T-cell (primary cell): ENCODE data around the gene ARHGAP8. TPM values are rescaled to one million over a fixed set of nuclear protein-coding genes. Genes with fewer than 3 reads are reported as not detected.

ENCODE experiments used
- ATAC-seq, 4 experiments: fragments of 200-7000 bp in 3 of 4; fragments of 150-1000 bp in 1 of 4; cut with Tn5 transposase; replicated peaks in 1 of 4; 1 replicate in 3 of 4; 2 replicates in 1 of 4; pipeline ENCODE4 v1.10.0; 2021; ENCODE audit warnings: moderate library complexity in 3 of 4, mild to moderate bottlenecking in 2 of 4, moderate number of reproducible peaks in 1 of 4
- CTCF ChIA-PET, 2 donors: fragments of 300-600 bp; sonication (Branson Sonifier 250); formaldehyde crosslinking; loops; one replicate each; lab custom pipeline; 2022; ENCODE audit warnings: antibody characterized with exemption in 2 of 2; lab: Charles Lee
- POLR2A ChIA-PET, 2 donors: fragments of 300-600 bp; sonication (Branson Sonifier 250); formaldehyde crosslinking; loops; one replicate each; lab custom pipeline; 2022; ENCODE audit warnings: antibody characterized with exemption in 2 of 2; lab: Charles Lee
- DNase-seq, 35 experiments: peaks; one replicate each; pipeline versions ENCODE4 v3.0.0 to v3.0.0-alpha.2; 2013 to 2023
- H3K27ac ChIP-seq: one replicate; pipeline ENCODE4 v1.5.1; 2013; ENCODE audit warnings: low read length
- H3K27me3 ChIP-seq, 2 experiments: replicated peaks in 1 of 2; 1 replicate in 1 of 2; 2 replicates in 1 of 2; pipeline versions ENCODE4 v1.6.1 to v1.7.0; 2013; ENCODE audit warnings: low read length in 1 of 2, mixed read lengths in 1 of 2; ENCODE audit not compliant: control insufficient read depth in 2 of 2, insufficient read depth in 2 of 2; ENCODE audit errors: extremely low read depth in 1 of 2
- H3K36me3 ChIP-seq, 2 donors: 1 replicate in 1 of 2; 2 replicates in 1 of 2; pipeline versions ENCODE4 v1.6.1 to v1.7.0; 2013; ENCODE audit warnings: low read length in 1 of 2; ENCODE audit not compliant: control insufficient read depth in 2 of 2, insufficient read depth in 1 of 2; ENCODE audit errors: extremely low read depth in 1 of 2
- H3K4me1 ChIP-seq, 2 experiments: 1 replicate in 1 of 2; 2 replicates in 1 of 2; pipeline versions ENCODE4 v1.6.1 to v1.7.0; 2013; ENCODE audit warnings: low read length in 2 of 2, mixed read lengths in 1 of 2; ENCODE audit not compliant: insufficient read depth in 2 of 2, control insufficient read depth in 1 of 2; ENCODE audit errors: extremely low read depth in 1 of 2
- H3K4me3 ChIP-seq, 2 donors: 1 replicate in 1 of 2; 2 replicates in 1 of 2; pipeline versions ENCODE4 v1.5.1 to v1.7.0; 2013; ENCODE audit warnings: mild to moderate bottlenecking in 2 of 2, low read length in 1 of 2, moderate library complexity in 1 of 2; ENCODE audit not compliant: control insufficient read depth in 1 of 2; ENCODE audit errors: extremely low read depth in 1 of 2
- H3K9me3 ChIP-seq: 2 replicates; pipeline ENCODE4 v1.7.0; 2013
- H3K27ac Mint-ChIP-seq, 2 donors: one replicate each; pipeline ENCODE4 v1.8.0; 2020 to 2021; ENCODE audit warnings: mild to moderate bottlenecking in 2 of 2, mixed read lengths in 2 of 2
- H3K27me3 Mint-ChIP-seq, 2 donors: one replicate each; pipeline ENCODE4 v1.8.0; 2021 to 2022; ENCODE audit warnings: mixed read lengths in 2 of 2
- H3K36me3 Mint-ChIP-seq: one replicate; pipeline ENCODE4 v1.8.0; 2021; ENCODE audit warnings: mixed read lengths
- H3K4me1 Mint-ChIP-seq, 3 donors: one replicate each; pipeline ENCODE4 v1.8.0; 2020 to 2022; ENCODE audit warnings: mixed read lengths in 3 of 3, mild to moderate bottlenecking in 1 of 3
- H3K4me3 Mint-ChIP-seq, 3 donors: one replicate each; pipeline ENCODE4 v1.8.0; 2020 to 2022; ENCODE audit warnings: mild to moderate bottlenecking in 3 of 3, mixed read lengths in 3 of 3, moderate library complexity in 3 of 3
- H3K9me3 Mint-ChIP-seq, 3 donors: one replicate each; pipeline ENCODE4 v1.8.0; 2020 to 2022; ENCODE audit warnings: mixed read lengths in 3 of 3
- WGBS: methylation state at CpG from one replicate; pipeline ENCODE4 v1.1.5; 2013; ENCODE audit warnings: missing lambda C conversion rate; ENCODE audit not compliant: insufficient coverage; 5-methylcytosine and 5-hydroxymethylcytosine counted together
- total RNA-seq, 35 experiments: library from RNA in 6 of 35; stranded (reverse) in 6 of 35; fragments of 120-200 nt in 1 of 35; gene quantifications; one replicate each; pipeline versions ENCODE4 v1.2.1 to v1.2.4 and lab custom pipeline; 2013 to 2026

ARHGAP8 gene
- total RNA-seq, 5 donors from 2014 or later (not counting 1 experiment from before 2014, with no cell fraction given) = 0.59 to 4.7 (median 2.0) TPM

- Mint-ChIP-seq H3K4me3 (no peak overlapping the region), H3K27ac (no peak overlapping the region), H3K36me3 (no peaks in the 10 kb centered on the region), H3K9me3 (peaks cover 4 to 5% (median 4%) of the 10 kb centered on the region in 3 donors), H3K27me3 (peaks cover 0 to 5% of the 10 kb centered on the region in 2 donors), H3K4me1 (no peaks in the 10 kb centered on the region)
- ChIA-PET CTCF (no interaction called here), POLR2A (no interaction called here)
- H3K36me3 ChIP-seq = no peaks in the 10 kb centered on the region
- no peaks in the 10 kb centered on the region for H3K9me3 ChIP-seq
- H3K4me1 ChIP-seq = no peaks in the 10 kb centered on the region
- no peak overlapping the region for H3K27ac ChIP-seq
- 78% methylated on average over 12 of the region's 14 CpGs for WGBS
- H3K4me3 ChIP-seq = no peak overlapping the region
- ATAC-seq (no peak), DNase-seq (no peak)
- peaks cover 0 to 8% of the 10 kb centered on the region in 2 experiments for H3K27me3 ChIP-seq
These were observed 126.3 kb downstream of the ARHGAP8 start for GRCh38 chr22:44878483-44879300.

GRCh38 chr22:44879301-44879680, 126.9 kb downstream of the ARHGAP8 start:
- Histone ChIP-seq H3K4me1 (no peaks in the 10 kb centered on the region), H3K27ac (no peak overlapping the region), H3K36me3 (no peaks in the 10 kb centered on the region), H3K27me3 (peaks cover 0 to 8% of the 10 kb centered on the region in 2 experiments), H3K9me3 (no peaks in the 10 kb centered on the region), H3K4me3 (no peak overlapping the region)
- Mint-ChIP-seq H3K4me3 (no peak overlapping the region), H3K4me1 (no peaks in the 10 kb centered on the region), H3K36me3 (no peaks in the 10 kb centered on the region), H3K27ac (no peak overlapping the region), H3K9me3 (peaks cover 4 to 5% (median 4%) of the 10 kb centered on the region in 3 donors), H3K27me3 (peaks cover 0 to 5% of the 10 kb centered on the region in 2 donors)
- POLR2A ChIA-PET = no interaction called here
- ATAC-seq (no peak), DNase-seq (no peak)
- WGBS = 87% methylated on average over 12 of the region's 12 CpGs
- CTCF ChIA-PET = no interaction called here

GRCh38 chr22:44880610-44881290, 128.4 kb downstream of the ARHGAP8 start:
- peaks cover 0 to 11% of the 10 kb centered on the region in 2 experiments for H3K27me3 ChIP-seq
- Mint-ChIP-seq H3K4me1 (no peaks in the 10 kb centered on the region), H3K9me3 (peaks cover 4 to 5% (median 4%) of the 10 kb centered on the region in 3 donors), H3K27ac (no peak overlapping the region), H3K4me3 (no peak overlapping the region), H3K36me3 (no peaks in the 10 kb centered on the region), H3K27me3 (peaks cover 0 to 5% of the 10 kb centered on the region in 2 donors)
- H3K27ac ChIP-seq = no peak overlapping the region
- ATAC-seq (no peak), DNase-seq (no peak)
- no peaks in the 10 kb centered on the region for H3K4me1 ChIP-seq
- 88% methylated on average over 13 of the region's 19 CpGs for whole genome bisulfite sequencing
- no peaks in the 10 kb centered on the region for H3K36me3 ChIP-seq
- CTCF ChIA-PET = no interaction called here
- H3K9me3 ChIP-seq = no peaks in the 10 kb centered on the region
- no peak overlapping the region for H3K4me3 ChIP-seq
- POLR2A ChIA-PET = no interaction called here

- no peaks in the 10 kb centered on the region for H3K36me3 ChIP-seq
- no peak overlapping the region for H3K27ac ChIP-seq
- H3K9me3 ChIP-seq = no peaks in the 10 kb centered on the region
- peaks cover 0 to 16% of the 10 kb centered on the region in 2 experiments for H3K27me3 ChIP-seq
- no peak for DNase-seq
- CTCF ChIA-PET = no interaction called here
- H3K27me3 Mint-ChIP-seq = peaks cover 0 to 5% of the 10 kb centered on the region in 2 donors
- H3K27ac Mint-ChIP-seq = no peak overlapping the region
- peaks cover 2% of the 10 kb centered on the region in 3 donors for H3K9me3 Mint-ChIP-seq
- no peaks in the 10 kb centered on the region for H3K4me1 Mint-ChIP-seq
- no peak overlapping the region for H3K4me3 ChIP-seq
- POLR2A ChIA-PET = no interaction called here
- no peaks in the 10 kb centered on the region for H3K36me3 Mint-ChIP-seq
- no peaks in the 10 kb centered on the region for H3K4me1 ChIP-seq
- no peak overlapping the region for H3K4me3 Mint-ChIP-seq
- WGBS = 91% methylated on average over 20 of the region's 24 CpGs
- ATAC-seq = no peak
These were observed 129.2 kb downstream of the ARHGAP8 start for GRCh38 chr22:44881624-44882023.

- Histone ChIP-seq H3K4me1 (no peaks in the 10 kb centered on the region), H3K27me3 (peaks cover 0 to 16% of the 10 kb centered on the region in 2 experiments), H3K9me3 (no peaks in the 10 kb centered on the region), H3K36me3 (no peaks in the 10 kb centered on the region), H3K4me3 (no peak overlapping the region), H3K27ac (no peak overlapping the region)
- no peak overlapping the region for H3K27ac Mint-ChIP-seq
- H3K9me3 Mint-ChIP-seq = no peaks in the 10 kb centered on the region
- H3K4me1 Mint-ChIP-seq = no peaks in the 10 kb centered on the region
- ChIA-PET CTCF (no interaction called here), POLR2A (no interaction called here)
- H3K4me3 Mint-ChIP-seq = no peak overlapping the region
- ATAC-seq (no peak), DNase-seq (no peak)
- WGBS = 87% methylated on average over 23 of the region's 26 CpGs
- peaks cover 0 to 5% of the 10 kb centered on the region in 2 donors for H3K27me3 Mint-ChIP-seq
- H3K36me3 Mint-ChIP-seq = no peaks in the 10 kb centered on the region
These were observed 130.0 kb downstream of the ARHGAP8 start for GRCh38 chr22:44882226-44882905.

- no peak overlapping the region for H3K27ac Mint-ChIP-seq
- H3K36me3 ChIP-seq = no peaks in the 10 kb centered on the region
- no peaks in the 10 kb centered on the region for H3K4me1 Mint-ChIP-seq
- no peak overlapping the region for H3K4me3 ChIP-seq
- no peak for DNase-seq
- H3K9me3 ChIP-seq = no peaks in the 10 kb centered on the region
- no peaks in the 10 kb centered on the region for H3K36me3 Mint-ChIP-seq
- CTCF ChIA-PET = no interaction called here
- WGBS = 80% methylated on average over 5 of the region's 12 CpGs
- H3K9me3 Mint-ChIP-seq = no peaks in the 10 kb centered on the region
- ATAC-seq = no peak
- H3K4me1 ChIP-seq = no peaks in the 10 kb centered on the region
- no peak overlapping the region for H3K27ac ChIP-seq
- POLR2A ChIA-PET = no interaction called here
- peaks cover 0 to 5% of the 10 kb centered on the region in 2 donors for H3K27me3 Mint-ChIP-seq
- peaks cover 0 to 13% of the 10 kb centered on the region in 2 experiments for H3K27me3 ChIP-seq
- no peak overlapping the region for H3K4me3 Mint-ChIP-seq
These were observed 130.6 kb downstream of the ARHGAP8 start for GRCh38 chr22:44883011-44883421.
